Cardiac fibroblast (primary cell): ENCODE results near the gene ALOX12B.

Experiments
- DNase-seq, 2 donors: peaks; one replicate each; pipeline versions ENCODE4 v3.0.0 to v3.0.0-alpha.2; 2010; ENCODE audit warnings: low read depth in 2 of 2
- H3K4me3 ChIP-seq, 2 donors: replicated peaks in 1 of 2; 1 replicate in 1 of 2; 2 replicates in 1 of 2; pipeline ENCODE4 v1.5.1; 2011; ENCODE audit warnings: low read depth in 2 of 2, low read length in 2 of 2, mild to moderate bottlenecking in 2 of 2, moderate library complexity in 1 of 2
- TF ChIP-seq, protein P1 (sequence below): IDR thresholded peaks from one replicate; pipeline ENCODE4 v1.5.1; 2011; ENCODE audit warnings: low read depth, mild to moderate bottlenecking, low read length, inconsistent platforms

Gene ALOX12B

GRCh38 chr17:8048736-8049135 lies 38.8 kb downstream of the ALOX12B start:
- H3K4me3 ChIP-seq: no peak overlapping the region
- TF ChIP-seq, protein P1, sequence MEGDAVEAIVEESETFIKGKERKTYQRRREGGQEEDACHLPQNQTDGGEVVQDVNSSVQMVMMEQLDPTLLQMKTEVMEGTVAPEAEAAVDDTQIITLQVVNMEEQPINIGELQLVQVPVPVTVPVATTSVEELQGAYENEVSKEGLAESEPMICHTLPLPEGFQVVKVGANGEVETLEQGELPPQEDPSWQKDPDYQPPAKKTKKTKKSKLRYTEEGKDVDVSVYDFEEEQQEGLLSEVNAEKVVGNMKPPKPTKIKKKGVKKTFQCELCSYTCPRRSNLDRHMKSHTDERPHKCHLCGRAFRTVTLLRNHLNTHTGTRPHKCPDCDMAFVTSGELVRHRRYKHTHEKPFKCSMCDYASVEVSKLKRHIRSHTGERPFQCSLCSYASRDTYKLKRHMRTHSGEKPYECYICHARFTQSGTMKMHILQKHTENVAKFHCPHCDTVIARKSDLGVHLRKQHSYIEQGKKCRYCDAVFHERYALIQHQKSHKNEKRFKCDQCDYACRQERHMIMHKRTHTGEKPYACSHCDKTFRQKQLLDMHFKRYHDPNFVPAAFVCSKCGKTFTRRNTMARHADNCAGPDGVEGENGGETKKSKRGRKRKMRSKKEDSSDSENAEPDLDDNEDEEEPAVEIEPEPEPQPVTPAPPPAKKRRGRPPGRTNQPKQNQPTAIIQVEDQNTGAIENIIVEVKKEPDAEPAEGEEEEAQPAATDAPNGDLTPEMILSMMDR: no peak
- DNase-seq: no peak

DNA sequence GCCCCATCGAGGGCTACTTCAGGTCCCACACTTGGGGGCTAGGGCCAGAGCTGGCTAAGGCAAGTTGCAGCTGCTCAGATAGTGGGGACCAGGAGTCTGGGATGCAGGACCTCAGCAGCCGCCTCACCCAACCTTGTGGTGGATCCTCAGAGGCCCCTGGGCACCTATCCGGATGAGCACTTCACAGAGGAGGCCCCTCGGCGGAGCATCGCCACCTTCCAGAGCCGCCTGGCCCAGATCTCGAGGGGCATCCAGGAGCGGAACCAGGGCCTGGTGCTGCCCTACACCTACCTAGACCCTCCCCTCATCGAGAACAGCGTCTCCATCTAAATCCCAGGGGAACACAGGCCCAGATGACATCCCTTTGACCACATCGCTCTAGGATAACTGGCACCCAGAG lies 39.3 kb downstream of the ALOX12B start:
- DNase-seq: no peak
- TF ChIP-seq, protein P1: no peak
- H3K4me3 ChIP-seq: no peak overlapping the region

DNA sequence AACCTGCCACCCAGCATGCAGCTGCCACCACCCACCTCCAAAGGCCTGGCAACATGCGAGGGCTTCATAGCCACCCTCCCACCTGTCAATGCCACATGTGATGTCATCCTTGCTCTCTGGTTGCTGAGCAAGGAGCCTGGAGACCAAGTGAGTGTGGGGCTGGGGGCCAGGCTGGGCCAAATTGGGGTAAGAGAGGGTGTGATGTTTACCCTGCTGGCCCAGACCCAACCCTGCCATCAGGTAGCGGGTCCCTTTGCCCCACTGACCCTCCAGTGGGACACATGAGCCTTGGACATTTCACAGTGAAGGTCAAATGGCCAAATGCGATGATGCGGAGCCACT lies 39.8 kb downstream of the ALOX12B start:
- no peak for DNase-seq
- H3K4me3 ChIP-seq: no peak overlapping the region
- TF ChIP-seq, protein P1: no peak

DNA sequence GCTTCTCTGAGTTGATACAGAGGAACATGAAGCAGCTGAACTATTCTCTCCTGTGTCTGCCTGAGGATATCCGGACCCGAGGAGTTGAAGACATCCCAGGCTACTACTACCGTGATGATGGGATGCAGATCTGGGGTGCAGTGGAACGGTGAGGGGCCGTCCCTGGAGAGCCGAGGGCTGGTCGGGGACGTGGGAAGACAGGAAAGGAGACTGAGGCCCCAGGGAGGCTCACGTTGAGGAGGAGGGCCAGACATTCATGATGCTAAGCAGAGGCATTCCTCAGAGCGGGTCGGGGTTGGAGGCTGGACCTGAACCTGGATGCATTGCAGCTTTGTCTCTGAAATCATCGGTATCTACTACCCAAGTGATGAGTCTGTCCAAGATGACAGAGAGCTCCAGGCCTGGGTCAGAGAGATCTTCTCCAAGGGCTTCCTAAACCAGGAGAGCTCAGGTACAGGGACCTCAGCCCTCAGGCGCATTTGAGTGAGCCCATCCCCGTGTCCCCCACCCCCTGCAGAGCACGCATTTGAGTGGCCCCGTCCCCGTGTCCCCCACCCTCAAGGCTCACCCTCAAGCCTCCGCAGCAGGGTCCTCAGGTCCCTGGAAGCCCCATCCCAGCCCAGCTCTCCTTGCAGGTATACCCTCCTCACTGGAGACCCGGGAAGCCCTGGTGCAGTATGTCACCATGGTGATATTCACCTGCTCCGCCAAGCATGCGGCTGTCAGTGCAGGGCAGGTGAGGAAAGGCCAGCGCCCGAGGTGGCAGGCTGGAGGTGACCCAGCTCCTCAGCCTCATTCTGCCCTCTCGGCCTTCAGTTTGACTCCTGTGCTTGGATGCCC lies 40.4 kb downstream of the ALOX12B start:
- H3K4me3 ChIP-seq: no peak overlapping the region
- no peak for DNase-seq
- TF ChIP-seq, protein P1: no peak

- no peak for DNase-seq
- TF ChIP-seq, protein P1: no peak
- H3K4me3 ChIP-seq: no peak overlapping the region
These were observed 41.1 kb downstream of the ALOX12B start for GRCh38 chr17:8046306-8046928.

DNA sequence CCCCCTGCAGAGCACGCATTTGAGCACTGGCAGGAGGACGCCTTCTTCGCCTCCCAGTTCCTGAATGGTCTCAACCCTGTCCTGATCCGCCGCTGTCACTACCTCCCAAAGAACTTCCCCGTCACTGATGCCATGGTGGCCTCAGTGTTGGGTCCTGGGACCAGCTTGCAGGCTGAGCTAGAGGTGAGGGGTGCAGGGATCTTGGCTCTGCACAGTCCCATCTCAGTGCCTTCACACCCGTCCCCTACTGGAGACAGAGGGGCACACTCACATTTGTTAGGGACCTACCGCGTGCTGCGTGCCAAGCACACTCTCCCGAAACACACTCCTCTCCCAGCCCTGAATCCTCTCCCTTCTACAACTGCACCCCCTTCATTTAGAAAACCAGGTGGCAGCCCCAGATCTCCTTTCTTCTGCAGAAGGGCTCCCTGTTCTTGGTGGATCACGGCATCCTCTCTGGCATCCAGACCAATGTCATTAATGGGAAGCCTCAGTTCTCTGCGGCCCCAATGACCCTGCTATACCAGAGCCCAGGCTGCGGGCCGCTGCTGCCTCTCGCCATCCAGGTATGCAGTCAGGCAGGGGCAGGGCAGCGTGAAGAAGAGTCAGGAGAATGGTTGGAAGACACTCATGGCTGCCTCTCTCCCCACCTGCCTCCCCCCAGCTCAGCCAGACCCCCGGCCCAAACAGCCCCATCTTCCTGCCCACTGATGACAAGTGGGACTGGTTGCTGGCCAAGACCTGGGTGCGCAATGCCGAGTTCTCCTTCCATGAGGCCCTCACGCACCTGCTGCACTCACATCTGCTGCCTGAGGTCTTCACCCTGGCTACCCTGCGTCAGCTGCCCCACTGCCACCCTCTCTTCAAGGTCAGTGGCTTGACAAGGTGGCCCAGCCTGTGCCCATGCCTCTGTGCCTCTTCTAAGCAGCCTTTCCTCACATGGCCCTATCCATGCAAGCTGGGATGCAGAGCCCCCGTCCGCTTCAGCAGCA lies 42.4 kb downstream of the ALOX12B start:
- no peak for DNase-seq
- TF ChIP-seq, protein P1: no peak
- no peak overlapping the region for H3K4me3 ChIP-seq
